ENCODE measurements around the gene SFXN1. TPM values are rescaled to one million over a fixed set of nuclear protein-coding genes. Genes with fewer than 3 reads are reported as not detected.

SFXN1 gene
- total and polyA plus RNA-seq, 2 of the 4 experiments (the other 2 are of a cell fraction): 131 to 410 TPM

- ATAC-seq (ENCODE audit: low read depth) (no peak), DNase-seq (no peak)
- Histone ChIP-seq H3K4me3 (ENCODE audit: insufficient read depth, low read depth, low read length) (no peak overlapping the region), H3K36me3 (ENCODE audit: control insufficient read depth, insufficient read depth, low read length) (no peaks in the 10 kb centered on the region), H2BK20ac (ENCODE audit: low read depth, low read length) (no peak overlapping the region), H3K56ac (ENCODE audit: extremely low read depth, insufficient read depth, low read length) (no peak overlapping the region), H2BK15ac (ENCODE audit: low read depth, low read length) (no peak overlapping the region), H3K27ac (ENCODE audit: insufficient read depth, low read length) (no peak overlapping the region), H2AFZ (replicated peaks; ENCODE audit: low read length, poor library complexity) (no peak overlapping the region), H3K4ac (ENCODE audit: low read depth, low read length) (no peak overlapping the region), H3K9me3 (ENCODE audit: control insufficient read depth, insufficient read depth, low read length) (no peaks in the 10 kb centered on the region), H3K23ac (ENCODE audit: low read depth, low read length) (no peak overlapping the region), H3K9me1 (ENCODE audit: insufficient read depth, low read length) (no peaks in the 10 kb centered on the region), H2AK5ac (ENCODE audit: low read depth, low read length) (no peak overlapping the region), H2BK120ac (ENCODE audit: low read depth, low read length) (no peak overlapping the region), H4K91ac (ENCODE audit: insufficient read depth, low read depth, low read length) (no peak overlapping the region), H3K4me1 (ENCODE audit: control insufficient read depth, insufficient read depth, low read length) (no peaks in the 10 kb centered on the region), H3K79me1 (ENCODE audit: low read depth in 1 of 2, low read length in 2 of 2) (no peaks in the 10 kb centered on the region), H3K18ac (ENCODE audit: low read depth, low read length) (no peak overlapping the region), H3K14ac (replicated peaks; ENCODE audit: low read depth, low read length) (no peak overlapping the region), H3K4me2 (ENCODE audit: low read depth, low read length) (no peak overlapping the region), H2AK9ac (replicated peaks; ENCODE audit: low read depth, low read length, poor library complexity) (no peak overlapping the region), H3K9ac (ENCODE audit: low read depth, low read length) (no peak overlapping the region), H4K5ac (ENCODE audit: low read depth, low read length) (no peak overlapping the region), H4K20me1 (ENCODE audit: insufficient read depth, low read length) (no peaks in the 10 kb centered on the region), H4K8ac (ENCODE audit: low read depth in 2 of 2, low read length in 2 of 2) (no peak overlapping the region), H3K27me3 (ENCODE audit: control insufficient read depth, insufficient read depth, low read length) (peaks cover 3% of the 10 kb centered on the region), H2BK5ac (ENCODE audit: low read depth, low read length, poor library complexity, severe bottlenecking) (no peak overlapping the region)
- dilution Hi-C loops (cut with HindIII; ENCODE audit: low sequenced_read_pairs, unreplicated experiment) (no loop called here), in situ Hi-C loops (cut with MboI; ENCODE audit: low sequenced_read_pairs) (no loop called here), intact Hi-C loops (cut with micrococcal nuclease) (no loop called here)
- CTCF ChIA-PET: interaction anchor here (1.0 kb wide), 1 partner anchor 10 kb away, joined by 4 read pairs; no protein-coding TSS in a partner anchor
- WGBS, 2 experiments (ENCODE audit: extremely low coverage in 2 of 2, insufficient read length in 1 of 2): no CpG with 5 or more reads among the region's 1 CpG
- POLR2A ChIA-PET (ENCODE audit: unreplicated experiment): no interaction called here
- TF ChIP-seq ELK1 (IDR thresholded peaks at IDR 0.05; ENCODE audit: borderline replicate concordance, low read depth, low read length) (no peak), CEBPB (IDR thresholded peaks at IDR 0.05; ENCODE audit: low read depth, low read length) (no peak), RCOR1 (IDR thresholded peaks at IDR 0.05; ENCODE audit: insufficient replicate concordance, low read length) (no peak), NFE2L2 (IDR thresholded peaks at IDR 0.05; ENCODE audit: low read depth, low read length) (no peak), MAZ (IDR thresholded peaks at IDR 0.05; ENCODE audit: borderline replicate concordance, low read depth, low read length) (no peak), FOS (IDR thresholded peaks at IDR 0.05; ENCODE audit: low read depth, low read length) (no peak), CHD1 (IDR thresholded peaks at IDR 0.05; ENCODE audit: low read depth, low read length) (no peak)
- no TSS peak for BruUV-seq (replicated peaks)
These were observed 65.8 kb downstream of the SFXN1 start for GRCh38 chr5:175544108-175544511.
